RKO (cell line): ENCODE data around the gene ATF2.
"Not testable (repeated sequence)": the region's sequence is repeated elsewhere in the genome, so short reads cannot be mapped to it uniquely, and the experiment has no call there.

ENCODE experiments used
- DNase-seq: peaks from one replicate; pipeline ENCODE4 v3.0.0-alpha.2; 2016; ENCODE audit warnings: low spot score

Gene ATF2

DNA sequence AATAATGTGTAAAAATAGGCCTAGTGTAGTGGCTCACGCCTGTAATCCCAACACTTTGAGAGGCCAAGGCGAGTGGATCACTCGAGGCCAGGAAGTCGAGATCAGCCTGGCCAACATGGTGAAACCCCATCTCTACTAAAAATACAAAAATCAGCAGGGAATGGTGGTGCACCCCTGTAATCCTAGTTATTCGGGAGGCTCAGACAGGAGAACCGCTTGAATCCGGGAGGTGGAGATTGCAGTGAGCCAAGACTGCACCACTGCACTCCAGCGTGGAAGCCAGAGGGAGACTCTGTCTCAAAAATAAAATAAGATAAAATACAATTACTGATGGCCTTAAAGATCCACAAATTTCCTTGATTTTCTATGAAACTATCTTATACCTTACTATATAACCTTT lies 3.8 kb downstream of the ATF2 start:
- DNase-seq, result no peak

DNA sequence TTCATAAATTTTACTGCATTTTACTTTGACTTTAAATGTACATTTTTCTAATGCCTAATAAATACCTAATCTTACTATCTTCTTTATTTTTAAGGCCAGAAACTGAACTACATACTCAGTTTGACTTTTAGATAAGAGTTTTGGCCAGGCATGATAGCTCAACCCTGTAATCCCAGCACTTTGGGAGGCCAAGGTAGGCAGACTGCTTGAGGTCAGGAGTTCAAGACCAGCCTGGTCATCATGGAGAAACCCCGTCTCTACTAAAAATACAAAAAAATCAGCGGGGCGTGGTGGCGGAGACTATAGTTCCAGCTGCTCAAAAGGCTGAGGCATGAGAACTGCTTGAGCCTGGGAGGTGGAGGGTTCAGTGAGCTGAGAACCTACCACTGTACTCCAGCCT lies 9.1 kb downstream of the ATF2 start:
- no peak for DNase-seq

DNA sequence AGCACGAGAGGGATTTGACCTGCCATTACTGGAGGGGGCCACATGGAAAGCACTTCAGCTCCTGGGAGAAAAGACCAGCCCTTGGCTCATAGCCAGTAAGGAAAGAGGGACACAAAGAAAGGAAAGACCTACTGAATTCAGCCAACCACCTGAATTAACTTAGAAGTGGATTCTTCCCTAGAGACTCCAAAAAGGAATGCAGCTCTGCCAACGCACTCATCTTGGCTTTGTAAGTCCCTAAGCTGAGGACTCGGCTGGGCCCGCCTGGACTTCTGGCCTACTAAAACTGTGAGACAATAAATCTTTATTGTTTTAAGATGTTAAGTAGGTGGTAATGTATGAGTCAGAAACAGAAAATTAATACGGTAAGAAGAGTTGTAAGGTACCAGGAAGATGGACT lies 11.5 kb downstream of the ATF2 start:
- no peak for DNase-seq

DNA sequence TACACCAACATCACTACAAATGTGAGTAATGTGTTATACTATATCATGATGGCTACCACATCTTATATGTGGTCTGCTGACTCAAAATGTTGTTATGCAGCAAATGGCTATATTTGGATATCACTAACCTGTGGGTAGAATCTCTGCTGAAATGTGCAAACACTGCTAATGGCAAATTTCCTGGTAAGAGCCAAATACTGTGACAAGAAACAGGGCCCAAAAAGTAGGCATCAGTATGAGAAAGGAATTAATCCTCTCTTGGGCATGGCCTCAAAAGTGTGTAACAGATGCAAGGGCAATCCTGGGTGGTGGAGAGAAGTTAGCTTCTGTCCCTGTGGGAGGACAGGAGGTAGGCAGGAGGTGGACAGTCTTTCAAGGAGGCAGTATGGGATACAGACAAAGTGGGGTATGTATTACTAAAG lies 13.3 kb downstream of the ATF2 start:
- peak; percentile 52 for DNase-seq

DNA sequence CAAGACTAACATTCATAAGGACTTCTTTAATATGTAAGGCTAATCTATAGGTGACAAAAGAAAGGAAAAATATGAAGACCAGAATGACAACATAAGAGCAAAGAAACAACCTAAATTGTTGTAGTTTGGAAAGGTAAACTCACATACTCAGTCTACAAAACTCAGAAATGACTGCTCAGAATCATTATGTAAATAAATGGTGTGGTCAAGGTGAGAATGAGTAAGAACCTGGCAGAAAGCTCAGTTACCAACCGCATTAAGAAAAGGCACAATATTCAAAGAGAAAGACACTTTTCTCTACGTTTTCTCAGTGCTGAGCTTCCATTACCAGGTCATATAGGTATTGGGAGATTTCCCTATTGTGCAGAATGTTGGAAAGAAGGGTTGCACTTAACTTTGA lies 15.8 kb downstream of the ATF2 start:
- no peak for DNase-seq

DNA sequence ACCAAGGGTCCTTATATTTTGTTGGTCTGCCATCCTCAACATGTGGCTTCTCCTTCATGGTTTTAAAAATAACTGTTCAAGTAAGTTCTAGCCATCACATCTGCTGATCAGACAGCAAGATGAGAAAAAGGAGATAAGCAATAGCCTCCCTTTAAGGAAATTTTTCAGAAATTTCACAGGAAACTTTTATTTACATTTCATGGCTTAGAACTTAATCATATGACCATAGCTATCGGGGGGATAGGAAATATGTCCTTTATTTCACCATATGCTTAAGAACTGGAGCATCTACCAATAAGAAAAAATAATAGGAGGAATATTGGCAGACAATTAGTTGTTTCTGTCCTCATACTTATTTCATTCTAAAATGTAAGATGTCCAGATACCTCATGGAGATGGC lies 16.2 kb downstream of the ATF2 start:
- DNase-seq, result no peak

DNA sequence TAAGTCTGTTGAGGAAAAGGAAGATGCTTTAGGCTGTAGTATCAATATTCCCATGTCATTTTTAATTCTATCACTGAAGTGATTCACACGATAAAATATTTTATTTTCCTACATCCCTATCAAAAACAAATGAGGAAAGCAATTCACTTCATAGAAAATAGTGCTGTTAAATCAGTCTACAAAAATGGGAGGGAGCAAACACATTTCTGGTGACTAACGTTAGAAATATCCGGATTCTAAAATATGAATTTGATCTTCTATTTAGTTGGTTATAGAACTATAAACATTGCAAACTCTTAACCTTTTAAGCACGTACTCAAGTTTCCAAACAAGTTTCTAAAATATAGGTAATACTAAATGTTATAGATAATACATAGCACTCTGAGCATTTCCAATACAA lies 20.8 kb downstream of the ATF2 start:
- no peak for DNase-seq

DNA sequence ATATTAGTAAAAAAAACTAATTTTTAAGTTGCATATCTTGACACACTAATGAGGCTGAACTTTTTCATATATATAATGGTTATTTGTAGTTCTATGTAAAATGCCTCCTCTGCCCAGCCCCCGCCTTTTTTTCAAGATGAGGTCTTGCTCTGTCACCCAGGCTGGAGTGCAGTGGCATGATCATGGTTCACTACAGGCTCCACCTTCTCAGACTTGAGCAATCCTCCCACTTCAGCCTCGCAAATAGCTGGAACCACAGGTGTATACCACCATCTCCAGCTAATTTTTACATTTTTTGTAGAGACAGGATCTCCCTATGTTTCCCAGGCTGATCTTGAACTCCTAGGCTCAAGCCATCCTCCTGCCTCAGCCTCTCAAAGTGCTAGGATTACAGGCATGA lies 24.3 kb downstream of the ATF2 start:
- no peak for DNase-seq

DNA sequence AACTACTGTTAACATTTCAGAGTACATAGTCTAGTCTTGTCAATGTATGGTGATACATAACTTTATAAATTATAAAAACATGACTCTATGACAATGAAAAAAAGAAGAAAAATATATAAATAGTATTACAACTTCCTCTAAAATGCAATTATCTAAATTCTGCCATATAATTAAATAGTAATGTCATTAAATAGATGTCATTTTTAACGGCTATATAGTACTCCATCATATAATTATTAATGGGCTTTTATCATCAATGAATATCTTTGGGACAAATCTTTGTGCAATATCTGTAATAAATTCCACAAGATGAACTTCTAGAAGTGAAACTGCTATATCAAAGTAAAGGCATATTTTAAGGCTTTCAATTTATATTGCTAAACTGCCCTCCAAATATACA lies 24.8 kb downstream of the ATF2 start:
- no peak for DNase-seq

DNA sequence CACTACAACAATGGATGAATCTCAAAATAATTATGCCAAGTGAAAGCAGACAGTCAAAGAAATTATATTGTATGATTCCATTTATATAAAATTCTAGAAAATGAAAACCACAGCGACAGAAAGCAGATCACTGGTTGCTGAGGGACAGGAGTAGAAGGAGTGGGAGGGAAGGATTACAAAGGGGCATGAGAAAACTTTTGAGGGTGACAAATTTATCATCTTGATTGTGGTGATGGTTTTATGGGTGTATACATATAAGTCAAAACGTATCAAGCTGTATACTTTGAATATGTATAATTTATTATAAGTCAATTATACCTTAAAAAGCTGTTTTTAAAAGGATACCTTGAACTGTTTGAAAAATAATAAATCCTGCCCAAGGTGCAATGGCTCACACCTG lies 27.7 kb downstream of the ATF2 start:
- DNase-seq, result no peak

DNA sequence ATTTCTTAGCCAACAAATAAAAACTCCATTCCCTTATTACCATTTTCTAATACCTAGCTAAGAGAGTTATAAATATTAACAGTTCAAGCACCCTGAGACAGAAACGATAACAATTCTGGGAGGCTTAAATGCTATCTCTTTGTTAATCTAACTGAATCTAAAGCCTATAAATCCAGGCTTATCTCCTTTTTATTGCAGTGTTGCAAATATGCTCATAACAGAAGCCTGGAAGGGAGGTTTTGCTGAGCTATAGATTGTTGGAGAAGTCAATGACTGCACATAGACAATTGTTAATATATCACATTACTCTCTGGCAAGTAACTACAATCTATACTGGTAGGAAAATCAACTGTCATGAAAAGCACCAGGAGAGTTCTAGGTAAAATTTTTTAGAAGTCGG lies 30.2 kb downstream of the ATF2 start:
- no peak for DNase-seq

DNA sequence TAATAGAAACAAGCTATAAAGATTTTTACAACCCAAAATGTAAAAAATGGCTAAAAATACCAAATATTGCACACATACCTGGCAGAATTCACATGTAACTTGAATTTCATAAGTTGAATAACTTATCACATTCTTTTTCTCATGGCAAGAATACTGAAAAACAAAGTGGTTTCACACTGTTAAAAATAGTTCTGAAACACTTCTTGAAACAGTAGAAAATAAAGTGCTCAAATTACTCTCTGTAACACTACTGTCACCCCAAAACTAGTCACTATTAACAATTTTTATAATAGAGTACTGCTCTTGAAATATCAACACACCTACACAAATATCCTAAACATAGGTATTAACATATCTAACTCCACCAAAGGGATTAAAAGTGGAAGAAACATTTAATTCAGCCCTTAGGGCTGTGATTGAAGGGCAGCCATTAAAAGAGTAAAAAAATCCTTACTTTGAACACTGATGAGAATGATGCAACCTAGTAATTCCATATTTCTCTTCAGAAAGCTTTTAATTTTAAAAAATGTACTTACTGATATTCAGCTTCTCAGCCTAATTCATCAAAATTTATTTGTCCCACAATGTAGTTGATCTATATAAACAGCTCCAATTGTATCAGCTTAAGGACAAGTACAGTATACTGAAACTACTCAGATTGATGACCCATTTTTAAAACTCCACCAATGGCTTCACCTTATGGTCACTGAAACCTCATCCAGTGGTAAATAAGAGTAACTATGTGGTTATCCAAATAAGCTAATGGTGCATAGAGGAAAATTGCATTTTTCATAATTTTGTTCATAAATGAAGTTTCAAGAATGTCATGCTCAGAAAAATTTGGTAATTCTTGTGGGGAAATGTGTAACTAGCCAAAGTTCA lies 31.4 kb downstream of the ATF2 start:
- no peak for DNase-seq

DNA sequence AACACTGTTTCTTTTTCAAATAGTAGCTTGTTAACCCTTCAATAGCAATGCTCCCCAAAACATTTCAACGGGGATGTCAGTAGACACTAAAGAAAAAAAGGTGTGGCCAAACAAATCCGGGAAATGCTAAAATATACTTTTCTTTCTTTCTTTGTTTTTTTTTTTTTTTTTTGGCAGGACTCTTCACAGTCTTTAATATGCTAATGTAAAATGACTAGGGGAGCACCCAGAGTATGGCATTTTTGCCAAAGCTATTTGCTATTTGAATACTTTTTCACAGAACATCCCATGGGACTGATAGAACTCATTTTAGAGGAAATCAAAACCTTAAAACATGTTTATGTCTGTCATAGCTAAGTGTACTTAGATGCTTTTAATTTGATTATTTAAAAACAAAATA lies 32.1 kb downstream of the ATF2 start:
- DNase-seq, result no peak

DNA sequence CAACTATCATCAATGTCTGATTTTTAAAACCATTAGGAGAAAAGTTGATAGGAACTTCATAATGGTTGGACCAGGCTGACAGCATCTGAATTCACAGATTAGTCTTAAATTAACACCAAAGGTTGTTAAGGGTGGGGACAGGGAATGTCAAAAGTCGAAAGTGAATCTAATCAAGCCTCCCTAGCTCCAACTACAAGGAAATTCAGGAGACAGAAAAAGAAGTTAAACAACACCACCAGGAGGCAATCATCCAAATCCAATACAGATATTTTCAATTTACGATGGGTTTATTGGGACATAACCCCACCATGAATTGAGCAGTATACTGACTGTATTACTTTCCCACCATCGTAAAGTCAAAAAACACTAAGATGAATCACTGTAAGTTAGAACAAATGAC lies 32.8 kb downstream of the ATF2 start:
- no peak for DNase-seq

DNA sequence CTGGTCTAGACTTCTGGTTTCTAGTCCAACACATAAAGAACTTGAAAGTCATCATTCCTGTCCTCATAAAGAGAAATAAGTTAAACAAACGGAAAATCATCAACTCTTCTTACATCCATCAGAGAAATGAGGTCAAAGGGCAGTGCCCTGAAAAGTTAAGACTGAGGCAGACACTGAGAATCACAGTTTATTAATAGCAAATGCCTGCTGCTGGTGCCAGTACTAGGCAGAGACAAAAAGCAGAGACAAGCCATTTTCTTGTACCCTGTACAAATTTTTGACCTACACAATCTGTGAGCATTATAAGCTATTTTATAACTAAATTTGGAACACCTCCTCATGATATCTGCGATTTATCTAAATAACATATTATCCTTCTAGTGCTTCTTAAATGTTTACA lies 36.8 kb downstream of the ATF2 start:
- no peak for DNase-seq

DNA sequence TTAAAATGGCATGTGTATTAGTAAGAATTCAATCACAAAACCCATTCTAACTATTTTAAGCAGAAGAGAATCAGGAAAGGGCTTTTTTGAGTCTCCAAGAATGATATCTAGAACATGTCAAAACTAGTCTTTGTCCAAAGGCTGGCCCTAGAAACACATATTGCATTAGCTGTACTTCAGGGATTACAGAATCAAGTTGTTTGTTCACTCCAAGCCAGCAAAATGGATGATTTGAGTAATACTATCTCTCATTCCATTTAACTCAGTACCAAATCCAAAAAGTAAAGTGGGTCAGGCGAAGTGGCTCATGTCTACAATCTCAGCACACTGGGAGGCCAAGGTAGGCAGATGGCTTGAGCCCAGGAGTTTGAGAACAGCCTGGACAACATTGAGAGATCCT lies 41.3 kb downstream of the ATF2 start:
- no peak for DNase-seq

DNA sequence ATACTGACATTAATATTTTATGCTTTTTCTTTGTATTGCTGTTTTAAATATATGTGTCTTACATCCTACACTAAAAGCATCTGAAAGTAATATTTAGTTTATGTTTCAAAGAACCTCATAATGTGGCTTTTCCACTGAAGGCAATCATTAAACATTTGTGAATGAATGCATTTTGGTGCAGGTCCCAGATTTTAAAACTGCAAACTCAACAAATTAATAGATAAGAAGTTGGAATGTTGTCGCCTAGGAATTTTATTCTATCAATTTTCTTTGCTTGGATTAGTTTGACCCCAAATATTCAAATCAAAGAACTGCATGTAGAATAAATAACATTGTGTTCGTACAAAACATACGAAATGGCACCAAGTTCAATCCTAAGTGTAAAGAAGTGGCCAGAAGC lies 44.7 kb downstream of the ATF2 start:
- no peak for DNase-seq

DNA sequence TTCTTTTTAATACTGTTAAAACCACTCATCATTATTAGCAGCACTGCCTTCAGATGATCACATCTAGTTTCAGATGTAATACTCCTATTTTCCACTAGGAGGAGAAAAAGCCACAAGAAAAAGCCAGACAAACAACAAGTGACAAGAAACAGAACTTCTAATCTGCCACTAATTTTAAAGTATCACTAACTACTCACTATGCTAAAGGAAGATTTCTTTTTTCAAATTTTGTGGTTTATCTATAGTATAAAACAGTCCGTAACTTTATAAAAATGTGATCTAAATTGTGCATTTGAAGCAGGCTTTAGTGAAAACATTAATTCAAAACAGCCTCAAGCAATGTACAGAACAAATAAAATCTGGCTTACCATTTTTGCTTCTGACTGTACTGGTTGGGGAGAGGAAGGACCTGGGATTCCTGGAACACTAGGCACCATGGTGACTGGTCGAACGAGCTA lies 56.8 kb downstream of the ATF2 start:
- DNase-seq, result peak; percentile 66

DNA sequence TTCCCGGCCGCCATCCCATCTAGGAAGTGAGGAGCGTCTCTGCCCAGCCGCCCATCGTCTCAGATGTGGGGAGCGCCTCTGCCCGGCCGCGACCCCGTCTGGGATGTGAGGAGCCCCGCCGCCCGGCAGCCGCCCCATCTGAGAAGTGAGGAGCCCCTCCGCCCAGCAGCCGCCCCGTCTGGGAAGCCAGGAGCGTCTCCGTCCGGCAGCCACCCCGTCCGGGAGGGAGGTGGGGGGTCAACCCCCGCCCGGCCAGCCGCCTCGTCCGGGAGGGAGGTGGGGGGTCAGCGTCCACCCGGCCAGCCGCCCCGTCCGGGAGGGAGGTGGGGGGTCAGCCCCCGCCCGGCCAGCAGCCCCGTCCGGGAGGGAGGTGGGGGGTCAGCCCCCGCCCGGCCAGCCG lies 59.9 kb downstream of the ATF2 start:
- not testable (repeated sequence) for DNase-seq

DNA sequence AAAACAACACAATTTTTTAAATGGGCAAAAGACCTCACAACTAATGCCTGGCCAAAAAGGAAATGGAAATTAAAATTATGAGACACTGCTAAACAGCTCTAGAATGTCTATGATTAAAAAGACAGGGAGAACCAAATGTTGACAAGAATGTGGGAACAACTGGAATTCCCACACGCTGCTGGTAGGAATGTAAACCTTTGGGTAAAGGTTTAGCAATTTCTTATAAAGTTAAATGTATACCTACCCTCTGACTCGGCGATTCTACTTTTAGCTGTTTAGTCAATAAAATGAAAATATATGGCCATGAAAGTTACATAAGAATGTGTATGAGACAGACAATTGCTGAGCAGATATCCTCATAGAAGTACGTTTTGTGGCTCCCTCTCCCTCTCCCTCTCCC lies 60.9 kb downstream of the ATF2 start:
- no peak for DNase-seq

DNA sequence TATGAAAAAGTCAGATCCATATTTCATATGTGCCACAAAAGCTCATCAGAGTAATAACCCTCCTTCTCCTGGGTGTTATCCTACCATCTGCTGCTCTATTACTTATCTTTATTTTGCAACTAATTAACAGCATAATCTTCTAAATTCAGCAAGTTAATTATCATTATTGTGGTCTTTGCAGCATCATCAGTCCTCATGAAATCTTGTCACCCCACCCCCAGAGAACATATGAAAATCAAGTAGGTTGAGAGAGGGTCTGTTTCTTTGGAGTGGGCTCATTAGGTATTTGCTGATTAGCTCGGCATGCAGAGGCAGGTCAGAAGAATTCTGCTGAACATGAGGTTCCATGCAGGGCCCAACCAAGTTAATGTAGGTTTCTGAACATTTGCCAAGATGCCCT lies 64.8 kb downstream of the ATF2 start:
- no peak for DNase-seq

DNA sequence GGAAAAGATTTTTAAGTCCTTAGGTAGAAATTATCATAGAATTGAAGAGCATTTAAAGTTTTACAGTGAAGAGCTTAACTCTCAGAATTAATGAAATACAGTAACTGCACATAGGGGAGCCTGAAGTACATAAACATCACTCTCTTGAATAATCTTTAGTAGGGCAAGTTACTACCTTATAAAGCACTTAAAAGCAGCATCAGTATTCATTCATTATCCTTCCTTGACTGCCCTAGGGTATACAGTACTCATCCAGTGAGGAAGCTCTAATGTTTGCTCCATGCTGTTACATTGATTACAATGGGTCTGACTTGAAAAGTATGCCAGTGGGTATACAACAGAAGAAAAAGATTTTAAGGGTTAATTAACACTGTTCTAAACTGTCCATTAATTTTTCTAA lies 66.5 kb downstream of the ATF2 start:
- no peak for DNase-seq

DNA sequence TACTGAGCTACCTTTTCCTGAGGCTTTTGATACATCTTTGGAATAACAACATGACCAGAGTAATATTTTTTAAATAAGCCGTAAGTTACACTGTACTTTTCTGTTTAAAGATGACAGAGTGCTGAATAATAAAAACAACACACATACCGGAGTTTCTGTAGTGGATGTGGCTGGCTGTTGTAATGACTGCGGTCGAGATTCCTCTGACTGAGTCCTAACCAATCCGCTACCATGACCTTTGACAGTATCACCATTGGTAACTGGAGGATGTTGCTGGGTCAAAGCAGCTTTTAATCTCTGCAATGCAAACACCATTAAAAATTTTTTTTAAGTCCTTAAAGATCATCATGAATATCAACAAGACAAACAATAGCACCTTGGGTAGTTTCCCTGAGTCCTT lies 70.7 kb downstream of the ATF2 start:
- DNase-seq, result no peak

DNA sequence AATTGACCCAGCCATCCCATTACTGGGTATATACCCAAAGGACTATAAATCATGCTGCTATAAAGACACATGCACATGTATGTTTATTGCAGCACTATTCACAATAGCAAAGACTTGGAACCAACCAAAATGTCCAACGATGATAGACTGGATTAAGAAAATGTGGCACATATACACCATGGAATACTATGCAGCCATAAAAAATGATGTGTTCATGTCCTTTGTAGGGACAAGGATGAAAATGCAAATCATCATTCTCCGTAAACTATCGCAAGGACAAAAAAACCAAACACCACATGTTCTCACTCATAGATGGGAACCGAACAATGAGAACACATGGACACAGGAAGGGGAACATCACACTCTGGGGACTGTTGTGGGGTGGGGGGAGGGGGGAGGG lies 83.9 kb downstream of the ATF2 start:
- not testable (repeated sequence) for DNase-seq
